ENCODE results near the gene RTCB.

DNA sequence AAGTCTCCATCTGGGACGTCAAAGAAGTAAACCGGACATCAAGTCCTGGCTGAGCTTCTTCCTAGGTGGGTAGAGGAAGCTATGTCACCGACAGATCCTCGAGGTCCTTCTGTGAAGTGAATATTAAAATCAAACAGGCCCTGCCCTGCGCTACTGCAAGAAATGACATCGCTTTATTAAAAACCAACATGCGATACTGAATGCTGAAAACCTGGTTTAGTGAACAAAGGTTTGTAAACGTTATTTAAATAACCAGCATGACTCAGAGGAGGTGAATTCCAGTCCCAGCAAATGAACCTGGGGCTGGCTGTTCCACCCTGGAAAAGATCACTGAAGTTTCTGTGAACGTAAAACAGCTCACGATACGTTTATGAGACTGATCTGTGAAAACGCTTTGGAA lies 645 bp downstream of the RTCB start:
- TF ChIP-seq, protein P1, sequence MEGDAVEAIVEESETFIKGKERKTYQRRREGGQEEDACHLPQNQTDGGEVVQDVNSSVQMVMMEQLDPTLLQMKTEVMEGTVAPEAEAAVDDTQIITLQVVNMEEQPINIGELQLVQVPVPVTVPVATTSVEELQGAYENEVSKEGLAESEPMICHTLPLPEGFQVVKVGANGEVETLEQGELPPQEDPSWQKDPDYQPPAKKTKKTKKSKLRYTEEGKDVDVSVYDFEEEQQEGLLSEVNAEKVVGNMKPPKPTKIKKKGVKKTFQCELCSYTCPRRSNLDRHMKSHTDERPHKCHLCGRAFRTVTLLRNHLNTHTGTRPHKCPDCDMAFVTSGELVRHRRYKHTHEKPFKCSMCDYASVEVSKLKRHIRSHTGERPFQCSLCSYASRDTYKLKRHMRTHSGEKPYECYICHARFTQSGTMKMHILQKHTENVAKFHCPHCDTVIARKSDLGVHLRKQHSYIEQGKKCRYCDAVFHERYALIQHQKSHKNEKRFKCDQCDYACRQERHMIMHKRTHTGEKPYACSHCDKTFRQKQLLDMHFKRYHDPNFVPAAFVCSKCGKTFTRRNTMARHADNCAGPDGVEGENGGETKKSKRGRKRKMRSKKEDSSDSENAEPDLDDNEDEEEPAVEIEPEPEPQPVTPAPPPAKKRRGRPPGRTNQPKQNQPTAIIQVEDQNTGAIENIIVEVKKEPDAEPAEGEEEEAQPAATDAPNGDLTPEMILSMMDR (IDR thresholded peaks at IDR 0.05 in 4 of 5, conservative IDR thresholded peaks at IDR 0.05 in 1 of 5), result no peak
- no peak for TF ChIP-seq POLR2A (IDR thresholded peaks at IDR 0.05)
